GM10847 (cell line): ENCODE measurements around the gene RDH11.
"Not testable (repeated sequence)": the region's sequence is repeated elsewhere in the genome, so short reads cannot be mapped to it uniquely, and the experiment has no call there.

Experiments
- POLR2A ChIP-seq: IDR thresholded peaks from 2 replicates; pipeline ENCODE4 v1.6.1; 2011; ENCODE audit not compliant: insufficient read length; ENCODE audit errors: extremely low read depth

Gene RDH11

DNA sequence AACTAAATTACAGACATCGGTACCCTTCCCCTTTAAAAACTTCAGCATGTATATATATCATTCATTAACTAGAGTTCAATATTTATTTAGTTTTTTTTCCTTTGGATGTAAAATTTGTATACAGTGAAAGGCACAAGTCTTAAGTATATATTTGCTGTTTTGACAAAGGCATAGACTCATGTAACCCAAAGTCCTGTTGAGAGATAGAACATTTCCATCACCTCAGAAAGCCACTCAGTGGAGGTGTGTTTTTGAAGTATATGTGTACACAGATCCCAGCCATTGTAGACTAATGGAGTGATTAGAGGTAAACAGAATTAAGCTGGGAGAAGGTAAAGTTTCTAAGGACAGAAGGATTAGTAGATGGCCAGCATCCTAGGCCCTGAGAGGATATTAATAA is 21.5 kb upstream of the RDH11 start:
- no peak for TF ChIP-seq POLR2A

DNA sequence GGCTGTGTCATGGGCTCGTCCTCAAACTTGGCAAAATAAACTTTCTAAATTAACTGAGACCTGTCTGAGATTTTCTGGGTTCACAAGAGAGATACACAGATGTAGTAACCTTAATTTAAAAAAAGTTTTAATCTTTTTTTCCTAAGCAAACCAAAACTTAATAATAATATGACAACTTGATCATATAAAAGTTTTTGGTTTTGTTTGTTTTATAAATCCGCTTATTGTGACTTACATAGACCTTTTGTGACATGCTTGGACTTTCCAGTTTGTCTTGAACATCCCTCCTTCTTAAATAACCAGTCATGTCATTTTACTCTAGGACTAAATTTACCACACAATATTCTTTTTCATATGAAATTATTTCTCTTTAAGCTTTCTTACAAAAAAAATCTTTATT is 14.6 kb upstream of the RDH11 start:
- TF ChIP-seq POLR2A: no peak

DNA sequence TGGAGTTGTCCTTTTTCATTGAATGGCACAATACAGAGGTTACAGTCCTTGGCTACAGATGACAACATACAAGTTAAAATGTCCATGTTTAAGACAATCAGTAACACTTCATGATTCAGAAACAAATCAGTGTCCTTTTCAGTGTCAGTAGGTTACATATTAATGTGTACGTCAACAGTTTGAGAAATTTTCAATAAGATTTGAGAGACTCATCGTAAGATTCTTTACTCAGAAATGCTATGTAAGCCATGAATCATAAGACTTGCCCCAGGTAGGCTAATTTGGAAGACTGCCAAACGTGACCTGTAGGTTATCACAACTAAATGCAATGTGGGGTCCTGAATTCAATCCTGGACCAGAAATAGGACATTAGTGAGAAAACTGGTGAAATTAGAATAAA is 9.6 kb upstream of the RDH11 start:
- no peak for TF ChIP-seq POLR2A

DNA sequence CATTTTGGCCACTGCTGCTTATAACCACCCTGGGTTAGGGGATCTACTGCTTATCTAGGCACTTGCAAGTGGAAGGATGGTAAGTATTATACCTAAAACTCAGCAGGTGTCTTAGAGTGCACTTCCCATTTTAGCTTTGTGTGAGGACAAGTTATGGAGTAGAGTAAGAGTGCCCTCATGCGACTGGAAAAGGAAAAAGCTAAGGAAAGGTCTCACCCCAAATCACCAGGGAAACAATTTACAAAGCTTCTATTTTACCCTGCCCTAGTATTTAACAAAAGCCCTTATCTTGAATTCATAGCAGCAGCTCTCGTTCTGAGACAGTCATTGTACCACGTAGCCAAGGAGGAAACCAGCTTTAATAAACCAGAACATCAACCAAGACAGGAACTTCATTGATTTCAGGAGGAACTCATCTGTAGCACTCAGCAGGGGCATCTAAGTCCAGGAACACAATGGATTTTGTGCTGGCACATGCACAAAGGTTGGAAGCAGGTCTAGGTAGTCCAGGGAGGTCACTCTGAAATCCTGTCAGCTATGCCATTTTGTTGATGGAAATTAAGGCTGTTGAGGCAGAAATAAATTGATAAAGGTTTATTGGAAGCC is 9.0 kb upstream of the RDH11 start:
- no peak for TF ChIP-seq POLR2A

DNA sequence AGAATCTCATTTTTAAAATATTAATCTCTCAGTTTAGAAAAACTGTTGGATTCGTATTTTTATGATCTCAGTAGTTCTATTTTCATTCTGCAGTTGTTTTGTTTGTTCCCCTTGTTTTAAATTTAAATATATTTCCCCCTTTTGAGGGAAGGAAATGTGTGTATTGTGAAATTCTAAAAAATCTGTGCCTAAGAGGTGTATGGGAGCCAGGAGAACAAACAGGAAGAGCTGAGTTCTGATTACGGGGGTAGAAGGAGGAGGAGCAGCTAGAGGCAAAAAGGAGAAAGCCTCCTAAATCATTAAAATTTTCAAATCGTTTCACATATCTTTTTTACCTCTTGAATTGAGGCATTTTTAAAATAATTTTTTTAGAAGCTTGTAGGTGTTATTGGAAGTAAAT is 8.4 kb upstream of the RDH11 start:
- TF ChIP-seq POLR2A: no peak

DNA sequence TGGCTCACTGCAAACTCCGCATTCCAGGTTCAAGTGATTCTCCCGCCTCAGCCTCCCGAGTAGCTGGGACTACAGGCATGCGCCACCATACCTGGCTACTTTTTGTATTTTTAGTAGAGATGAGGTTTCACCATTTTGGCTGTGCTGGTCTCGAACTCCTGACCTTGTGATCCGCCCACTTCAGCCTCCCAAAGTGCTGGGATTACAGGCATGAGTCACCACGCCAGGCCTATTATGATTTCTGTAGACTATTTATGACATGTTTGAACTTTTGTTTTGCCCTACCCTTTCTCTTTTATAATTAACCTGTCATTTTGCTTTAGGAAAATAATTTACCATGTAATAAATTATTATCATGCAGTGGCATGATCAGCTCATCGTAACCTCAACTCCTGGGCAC is 5.9 kb upstream of the RDH11 start, which contains the start of gene RDH12:
TSS of gene RDH12 (plus strand) at position 395 of the 400 bp plus-strand sequence. CDS start 20,757 bp downstream, outside the sequence.
- not testable (repeated sequence) for TF ChIP-seq POLR2A

DNA sequence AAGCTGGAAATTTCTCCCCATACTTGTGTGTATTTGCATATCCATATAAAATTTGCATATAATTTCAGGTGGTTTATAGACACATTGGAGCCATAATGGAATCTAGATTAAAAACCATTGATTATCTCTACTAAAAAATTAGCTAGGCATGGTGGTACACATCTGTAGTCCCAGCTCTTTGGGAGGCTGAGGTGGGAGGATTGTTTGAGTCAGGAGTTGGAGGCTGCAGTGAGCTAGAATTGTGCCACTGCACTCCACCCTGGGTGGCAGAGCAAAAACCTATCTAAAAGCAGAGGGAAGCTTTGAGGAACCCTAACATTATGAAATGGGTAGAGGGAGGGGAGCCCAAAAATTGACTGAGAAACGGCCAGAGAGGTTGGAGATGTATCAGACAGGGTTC is 2.6 kb upstream of the RDH11 start:
- no peak for TF ChIP-seq POLR2A

DNA sequence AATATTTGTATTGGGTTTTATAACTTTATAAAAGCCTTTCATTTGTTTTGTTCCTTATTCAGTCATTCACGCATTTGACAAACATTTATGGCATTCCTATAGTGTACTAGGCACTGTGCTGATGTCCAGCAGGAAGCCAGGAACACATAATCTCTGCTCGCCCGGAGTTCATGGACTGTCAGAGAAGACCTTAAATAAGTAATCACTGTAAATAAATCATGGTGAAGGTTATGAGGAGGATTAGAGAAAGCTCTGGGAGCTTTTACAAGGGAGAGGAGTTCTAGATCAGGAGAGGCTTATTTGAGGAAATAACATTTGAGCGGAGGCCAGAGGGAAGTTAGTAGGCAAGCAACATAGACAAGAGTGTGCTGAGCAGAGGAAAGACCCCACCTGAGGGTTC is 1.4 kb upstream of the RDH11 start:
- TF ChIP-seq POLR2A: no peak

DNA sequence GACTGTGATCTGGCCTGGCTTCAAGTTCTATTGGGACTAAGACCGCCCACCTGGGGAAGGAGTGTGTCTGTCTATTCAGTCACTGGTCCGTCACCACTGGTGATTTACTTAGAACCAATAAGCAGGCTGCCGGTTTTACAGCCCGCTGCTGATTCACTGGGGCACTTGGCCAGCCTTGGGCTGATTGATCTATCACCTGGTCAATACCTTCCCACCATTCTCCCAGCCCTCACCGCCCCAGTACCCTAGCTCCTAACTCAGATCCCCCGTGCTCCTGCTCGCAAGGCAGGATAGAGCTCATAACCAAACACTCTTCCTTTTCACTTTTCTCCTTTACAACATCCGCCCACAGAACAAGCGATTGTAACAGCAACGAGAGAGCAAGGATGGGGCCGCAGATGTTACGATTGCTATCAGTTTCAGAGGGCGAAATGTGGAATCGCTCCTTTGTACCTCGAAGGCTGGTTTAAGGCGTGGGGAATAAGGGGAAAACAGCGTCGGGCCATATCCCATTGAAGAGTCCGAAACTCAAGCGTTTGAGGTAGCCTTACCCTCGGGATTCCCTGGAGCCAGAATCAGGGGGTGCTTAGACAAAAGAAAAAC is 672 bp downstream of the RDH11 start:
- TF ChIP-seq POLR2A: no peak

DNA sequence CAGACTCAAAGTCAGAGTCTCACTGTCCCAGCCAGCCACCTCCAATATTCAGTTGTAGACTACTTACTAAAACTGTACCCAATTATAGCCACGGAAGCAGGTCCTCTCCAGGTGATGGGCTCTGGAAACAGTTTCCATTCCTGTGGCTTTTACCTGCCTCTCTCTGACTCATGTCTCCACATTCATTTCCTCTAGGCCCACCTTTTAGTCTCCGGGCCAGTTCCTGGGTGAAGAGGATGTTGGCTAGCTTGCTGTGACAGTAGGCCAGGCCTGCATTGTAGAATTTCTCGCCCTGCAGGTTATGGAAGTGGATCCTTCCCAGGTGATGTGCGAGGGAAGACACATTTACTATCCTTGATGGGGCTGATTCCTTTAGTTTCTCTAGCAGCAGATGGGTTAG is 5.6 kb downstream of the RDH11 start:
- no peak for TF ChIP-seq POLR2A

DNA sequence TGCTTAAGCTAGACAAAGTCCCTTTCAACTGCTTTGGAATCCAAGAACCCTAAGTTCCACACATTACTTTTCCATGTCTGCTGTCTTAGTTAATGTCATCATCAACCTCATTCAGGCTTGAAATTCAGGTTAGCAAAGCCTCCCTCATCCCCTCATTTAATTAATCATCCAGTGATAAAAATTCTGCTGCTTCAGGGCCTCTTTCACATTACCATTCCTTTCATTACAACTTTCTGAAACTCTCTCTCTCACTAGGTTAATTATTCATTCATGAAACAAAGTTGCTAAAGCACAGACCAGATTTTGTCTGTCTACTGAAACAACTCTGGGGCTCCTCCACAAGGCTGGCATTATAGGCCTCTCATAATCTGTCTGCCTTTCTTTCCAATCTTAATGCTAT is 11.7 kb downstream of the RDH11 start:
- no peak for TF ChIP-seq POLR2A

DNA sequence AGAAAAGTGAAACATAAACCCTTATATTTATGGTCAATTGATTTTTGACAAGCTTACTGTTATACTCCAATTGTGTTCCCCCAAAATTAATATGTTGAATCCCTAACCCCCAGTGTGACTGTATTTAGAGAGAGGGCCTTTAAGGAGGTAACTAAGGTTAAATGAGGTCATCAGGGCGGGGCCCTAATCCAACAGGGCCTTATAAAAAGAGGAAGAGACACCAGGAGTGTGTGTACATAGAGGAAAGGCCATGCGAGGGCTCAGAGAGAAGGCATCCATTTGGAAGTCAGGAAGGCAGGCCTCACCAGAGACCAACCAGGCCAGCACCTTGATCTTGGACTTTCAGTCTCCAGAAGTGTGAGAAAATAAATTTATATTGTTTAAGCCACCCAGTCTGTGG is 14.6 kb downstream of the RDH11 start:
- no peak for TF ChIP-seq POLR2A

DNA sequence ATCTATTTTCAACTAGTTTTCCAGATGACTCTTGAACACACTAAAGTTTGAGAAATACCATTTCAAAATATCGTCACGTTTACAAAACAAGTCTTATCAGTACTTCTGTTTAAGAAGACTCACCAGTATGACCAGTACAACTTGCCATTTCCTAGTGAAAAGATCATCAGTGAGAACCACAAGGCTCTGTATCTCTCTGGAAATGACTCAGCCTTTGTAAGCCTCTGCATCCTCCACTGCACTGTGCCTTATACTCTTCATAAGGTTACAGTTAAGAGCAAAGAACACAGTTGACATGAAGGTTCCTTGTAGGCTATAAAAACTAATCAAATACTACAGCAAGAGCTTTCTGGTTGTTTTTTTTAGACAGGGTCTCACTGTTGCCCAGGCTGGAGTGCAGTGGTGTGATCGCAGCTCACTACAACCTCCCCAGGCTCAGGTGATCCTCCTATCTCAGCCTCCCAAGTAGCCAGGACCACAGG is 15.4 kb downstream of the RDH11 start:
- no peak for TF ChIP-seq POLR2A

DNA sequence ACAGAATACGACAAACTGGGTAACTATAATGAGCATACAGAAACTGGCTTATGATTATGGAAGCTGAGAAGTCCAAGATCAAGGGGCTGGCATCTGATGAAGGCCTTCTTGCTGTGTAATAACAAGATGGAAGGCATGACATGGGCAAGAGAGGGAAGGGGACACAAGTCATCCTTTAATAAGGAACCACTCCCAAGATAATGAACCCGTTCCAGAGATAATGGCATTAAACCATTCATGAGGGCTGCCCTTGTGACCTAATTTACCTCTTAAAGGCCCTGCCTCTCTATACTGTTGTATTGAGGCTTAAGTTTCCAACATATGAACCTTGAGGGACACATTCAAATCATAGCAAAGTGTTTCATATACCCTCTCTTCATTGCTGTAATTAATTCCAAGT is 16.6 kb downstream of the RDH11 start:
- no peak for TF ChIP-seq POLR2A

DNA sequence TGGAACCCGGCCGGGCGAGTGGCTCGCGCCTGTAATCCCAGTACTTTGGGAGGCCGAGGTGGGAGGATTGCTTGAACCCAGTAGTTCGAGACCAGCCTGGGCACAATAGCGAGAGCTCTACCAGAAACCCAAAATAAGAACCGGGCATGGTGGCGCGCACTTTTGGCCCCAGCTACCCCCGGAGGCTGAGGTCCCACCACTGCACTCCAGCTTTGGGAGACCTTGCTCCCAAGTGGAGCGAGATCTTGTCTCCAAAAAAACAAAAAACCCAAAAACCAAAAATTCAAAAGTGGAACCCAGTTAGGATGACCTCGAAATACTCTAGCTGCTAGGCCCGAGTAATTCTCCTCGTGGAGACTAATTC is 20.4 kb downstream of the RDH11 start:
- no peak for TF ChIP-seq POLR2A

DNA sequence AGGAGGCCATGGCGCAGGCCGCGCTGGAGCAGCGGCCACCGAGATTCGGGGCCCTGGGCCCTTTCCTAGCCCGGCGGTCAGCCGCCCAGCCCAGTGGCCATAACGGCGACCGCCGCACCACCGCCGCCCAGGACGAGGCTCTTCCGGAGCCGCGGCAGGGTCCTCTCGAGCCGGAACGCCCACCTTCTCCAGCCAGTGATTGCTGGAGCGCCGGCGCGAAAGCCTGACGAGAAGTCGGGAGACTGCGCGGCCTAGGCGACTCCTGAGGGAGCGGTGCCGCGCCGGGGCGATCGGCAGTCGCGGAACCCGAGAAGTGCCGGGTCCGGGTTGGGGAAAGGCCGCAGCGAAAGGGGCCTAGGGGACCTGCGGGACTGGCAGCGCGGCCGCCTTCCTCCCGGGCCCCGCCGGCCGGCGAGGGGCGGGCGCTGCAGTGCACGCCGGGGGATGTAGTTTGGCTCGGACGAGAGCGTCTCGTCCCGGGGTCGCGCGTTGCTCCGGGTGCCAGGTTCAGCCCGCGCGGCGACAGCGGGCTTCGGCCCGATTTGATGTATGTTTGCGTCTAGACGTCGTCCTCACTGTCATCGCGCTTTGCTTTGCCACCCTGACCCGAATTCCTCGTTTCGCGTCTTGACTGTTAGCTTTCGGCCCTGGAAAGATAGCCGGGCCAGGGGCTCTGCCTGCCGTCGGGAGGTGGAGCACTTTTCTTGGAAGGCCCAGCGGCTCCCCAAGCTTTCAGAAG is 20.9 kb downstream of the RDH11 start, which contains the start of gene VTI1B:
TSS of gene VTI1B (minus strand) at position 153 of the 739 bp plus-strand sequence. CDS start at position 10, 143 bp downstream.
- TF ChIP-seq POLR2A: peak; percentile 67
